HepG2 (cell line): ENCODE results near the gene WNT2. TPM values are rescaled to one million over a fixed set of nuclear protein-coding genes. Genes with fewer than 3 reads are reported as not detected.

ENCODE experiments used
- ATAC-seq: fragments of 200-7000 bp; cut with Tn5 transposase; 3 replicates; pipeline ENCODE4 v1.9.1; 2020; ENCODE audit warnings: mild to moderate bottlenecking, moderate library complexity
- BruUV-seq: library from RNA; stranded (reverse); fragments of 400-500 nt; replicated peaks from 2 replicates; lab custom pipeline; 2021; lab: Mats Ljungman, UMichigan
- CTCF ChIA-PET: fragments of 300-600 bp; formaldehyde crosslinking; extraction: SDS; loops from one replicate; lab custom pipeline; 2021; ENCODE audit warnings: low total read pairs, inconsistent platforms, low intra/inter-chr PET ratio; lab: Yijun Ruan, JAX
- POLR2A ChIA-PET: fragments of 350-600 bp; sonication (Branson Sonifier 250); formaldehyde crosslinking; loops from one replicate; lab custom pipeline; 2020; ENCODE audit warnings: antibody characterized with exemption, inconsistent platforms; lab: Yijun Ruan, JAX
- DNase-seq: peaks from one replicate; pipeline ENCODE4 v3.0.0-alpha.2; 2015; ENCODE audit warnings: low spot score
- FAIRE-seq: peaks from 3 replicates; lab custom pipeline; 2011; peaks lifted over from hg19 to GRCh38; lab: Jason Lieb, UNC
- H2AFZ ChIP-seq: one replicate; pipeline ENCODE4 v1.6.1; 2011; ENCODE audit warnings: low read length, inconsistent platforms
- H3K27ac ChIP-seq: fragments of 300-600 bp; 3 replicates; pipeline ENCODE4 v1.8.0; 2011; ENCODE audit warnings: mixed run types, mild to moderate bottlenecking, mixed read lengths, low read length, inconsistent platforms; ENCODE audit not compliant: insufficient read depth; ENCODE audit errors: extremely low read length
- H3K27me3 ChIP-seq, 2 experiments: fragments of 200-600 bp in 1 of 2; 2 replicates in 1 of 2; 3 replicates in 1 of 2; pipeline versions ENCODE4 v1.6.0 to v1.8.0; 2011; ENCODE audit warnings: low read length in 2 of 2, mild to moderate bottlenecking in 2 of 2, moderate library complexity in 2 of 2, inconsistent platforms in 1 of 2; ENCODE audit not compliant: insufficient read depth in 2 of 2, control insufficient read depth in 1 of 2
- H3K36me3 ChIP-seq, 2 experiments: fragments of 200-600 bp in 1 of 2; replicated peaks in 1 of 2; 2 replicates in 1 of 2; 3 replicates in 1 of 2; pipeline versions ENCODE4 v1.5.1 to v1.8.0; 2011; ENCODE audit warnings: low read length in 2 of 2, inconsistent platforms in 1 of 2; ENCODE audit not compliant: insufficient read depth in 2 of 2, control insufficient read depth in 1 of 2
- H3K4me1 ChIP-seq: 2 replicates; pipeline ENCODE4 v1.5.1; 2012; ENCODE audit warnings: low read length, inconsistent platforms; ENCODE audit not compliant: insufficient read depth
- H3K4me2 ChIP-seq: 2 replicates; pipeline ENCODE4 v1.6.0; 2011; ENCODE audit warnings: low read depth, low read length, inconsistent platforms
- H3K4me3 ChIP-seq, 3 experiments: fragments of 200-600 bp in 1 of 3; sonication (generic), shearing (Covaris generic) in 1 of 3; replicated peaks in 1 of 3; 2 replicates each; pipeline ENCODE4 v1.5.1; 2011 to 2016; ENCODE audit warnings: low read length in 3 of 3, inconsistent platforms in 2 of 3, low read depth in 2 of 3, mild to moderate bottlenecking in 2 of 3, control low read depth in 1 of 3, mixed read lengths in 1 of 3; ENCODE audit not compliant: insufficient read depth in 1 of 3
- H3K79me2 ChIP-seq: one replicate; pipeline ENCODE4 v1.6.1; 2011; ENCODE audit warnings: low read length, inconsistent platforms; ENCODE audit not compliant: insufficient read depth
- H3K9ac ChIP-seq: 2 replicates; pipeline ENCODE4 v1.6.0; 2011; ENCODE audit warnings: mild to moderate bottlenecking, low read depth, low read length, inconsistent platforms; ENCODE audit not compliant: insufficient read depth
- H3K9me3 ChIP-seq: 2 replicates; pipeline ENCODE4 v1.5.1; 2012; ENCODE audit warnings: mild to moderate bottlenecking, low read length
- H4K20me1 ChIP-seq: 2 replicates; pipeline ENCODE4 v1.6.0; 2011; ENCODE audit warnings: inconsistent platforms, mild to moderate bottlenecking, low read length, moderate library complexity; ENCODE audit not compliant: insufficient read depth
- BRD4 ChIP-seq: sonication (generic); formaldehyde crosslinking; IDR thresholded peaks from 2 replicates; pipeline ENCODE4 v1.4.0; 2020; ENCODE audit warnings: missing genetic modification reagents
- EZH2 ChIP-seq: conservative IDR thresholded peaks from 2 replicates; pipeline ENCODE4 v1.6.1; 2012; ENCODE audit warnings: mild to moderate bottlenecking, low read depth, low read length, moderate library complexity
- HMGXB3 ChIP-seq: sonication (generic); formaldehyde crosslinking; IDR thresholded peaks from 2 replicates; pipeline ENCODE4 v1.4.0; 2020; ENCODE audit warnings: missing genetic modification reagents, borderline replicate concordance
- KMT2A ChIP-seq: sonication (generic); formaldehyde crosslinking; IDR thresholded peaks from 2 replicates; pipeline ENCODE4 v1.4.0; 2020; ENCODE audit warnings: missing genetic modification reagents
- NCOR1 ChIP-seq: fragments of 200-600 bp; sonication (generic); IDR thresholded peaks from 2 replicates; pipeline ENCODE4 v1.7.0; 2017; ENCODE audit warnings: antibody characterized with exemption, low read length, borderline replicate concordance
- PRDM15 ChIP-seq: sonication (generic); formaldehyde crosslinking; IDR thresholded peaks from 2 replicates; pipeline ENCODE4 v1.4.0; 2020; ENCODE audit warnings: missing genetic modification reagents
- ZBTB7A ChIP-seq: sonication (generic); formaldehyde crosslinking; IDR thresholded peaks from 2 replicates; pipeline ENCODE4 v1.8.0; 2022; ENCODE audit warnings: mild to moderate bottlenecking, missing genetic modification reagents
- ZNF263 ChIP-seq: sonication (generic); formaldehyde crosslinking; IDR thresholded peaks from 2 replicates; pipeline ENCODE4 v1.4.0; 2020; ENCODE audit warnings: missing genetic modification reagents
- ZNF432 ChIP-seq: sonication (generic); formaldehyde crosslinking; IDR thresholded peaks from 2 replicates; pipeline ENCODE4 v1.5.0; 2020; ENCODE audit warnings: missing genetic modification reagents, mild to moderate bottlenecking, borderline replicate concordance
- ZNF543 ChIP-seq: sonication (generic); formaldehyde crosslinking; IDR thresholded peaks from 2 replicates; pipeline ENCODE4 v1.4.0; 2020; ENCODE audit warnings: mild to moderate bottlenecking, missing genetic modification reagents
- ZNF572 ChIP-seq: sonication (generic); formaldehyde crosslinking; IDR thresholded peaks from 2 replicates; pipeline ENCODE4 v1.5.1; 2020; ENCODE audit warnings: mild to moderate bottlenecking, missing genetic modification reagents
- ZNF781 ChIP-seq: sonication (generic); formaldehyde crosslinking; IDR thresholded peaks from 2 replicates; pipeline ENCODE4 v1.5.1; 2020; ENCODE audit warnings: borderline replicate concordance, mild to moderate bottlenecking, missing genetic modification reagents; ENCODE audit errors: not compliant biosample characterization
- ZSCAN12 ChIP-seq: sonication (generic); formaldehyde crosslinking; IDR thresholded peaks from 2 replicates; pipeline ENCODE4 v1.9.0; 2021; ENCODE audit warnings: mild to moderate bottlenecking, missing genetic modification reagents
- WGBS: methylation state at CpG from one replicate; pipeline ENCODE4 v1.1.6; 2017; ENCODE audit warnings: low lambda C conversion rate; 5-methylcytosine and 5-hydroxymethylcytosine counted together
- in situ Hi-C: cut with HindIII; loops from 2 replicates; pipeline ENCODE4 v1.10.0; 2017; ENCODE audit warnings: low pct_unique_long_range_greater_than_20kb; ENCODE audit not compliant: extremely low pct_ligation_motif_present
- intact Hi-C: fragments of 100-400 bp; cut with micrococcal nuclease; formaldehyde crosslinking; loops from one replicate; pipeline ENCODE4 v1.10.0; 2022; ENCODE audit not compliant: unreplicated experiment
- polyA plus RNA-seq, 8 experiments: library from polyadenylated mRNA; depleted of rRNA in 3 of 8; stranded (reverse) in 7 of 8; unstranded in 1 of 8; fragments of >200 nt; fragmentation: Illumina TruSeq in 4 of 8; extraction: Trizol in 4 of 8; gene quantifications; 2 replicates each; pipeline versions ENCODE4 v1.2.1 to v1.2.3, GENCODE V29; 2011 to 2016; ENCODE audit warnings: low read depth in 4 of 8, missing spikeins in 1 of 8, mixed read lengths in 1 of 8; ENCODE audit not compliant: insufficient read depth in 1 of 8
- total RNA-seq, 5 experiments: library from RNA; depleted of rRNA; stranded (reverse); fragments of >200 nt; fragmentation: Illumina TruSeq; extraction: Trizol; gene quantifications; 2 replicates each; pipeline ENCODE4 v1.2.3, GENCODE V29; 2016; ENCODE audit warnings: low read depth in 1 of 5

The WNT2 gene
- total and polyA plus RNA-seq, 2 of the 13 experiments (the other 11 are each of a cell fraction or from before 2014, with no cell fraction given): not detected

GRCh38 chr7:117273325-117273724, 49.5 kb downstream of the WNT2 start (continued):
- no peak for TF ChIP-seq ZNF781 (CRISPR knock-in tag)
- no peak for TF ChIP-seq ZNF432 (CRISPR knock-in tag)
- no peak for TF ChIP-seq PRDM15 (CRISPR knock-in tag)
- TF ChIP-seq NCOR1: no peak

GRCh38 chr7:117272017-117272759, 50.7 kb downstream of the WNT2 start:
- Histone ChIP-seq H3K4me2 (no peak overlapping the region), H3K27ac (no peak overlapping the region), H3K4me1 (no peaks in the 10 kb centered on the region), H3K9ac (no peak overlapping the region), H4K20me1 (no peaks in the 10 kb centered on the region), H2AFZ (no peak overlapping the region), H3K36me3 (no peaks in the 10 kb centered on the region), H3K4me3 (no peak overlapping the region), H3K9me3 (no peaks in the 10 kb centered on the region), H3K27me3 (peaks cover 0 to 52% of the 10 kb centered on the region in 2 experiments; a peak in 4 of 5 replicates), H3K79me2 (no peaks in the 10 kb centered on the region)
- in situ Hi-C loops: no loop called here
- 27% methylated on average over 2 of the region's 2 CpGs for WGBS
- ATAC-seq (no peak), DNase-seq (no peak), FAIRE-seq (no peak)
- BruUV-seq: no TSS peak
- intact Hi-C loops: no loop called here
- ChIA-PET CTCF (no interaction called here), POLR2A (no interaction called here)
- TF ChIP-seq ZNF263 (CRISPR knock-in tag): no peak
- TF ChIP-seq HMGXB3 (CRISPR knock-in tag): no peak
- TF ChIP-seq ZNF572 (CRISPR knock-in tag): no peak
- TF ChIP-seq ZBTB7A (CRISPR knock-in tag): no peak
- TF ChIP-seq ZSCAN12: no peak
- TF ChIP-seq BRD4 (CRISPR knock-in tag): no peak
- TF ChIP-seq EZH2: no peak
- no peak for TF ChIP-seq KMT2A (CRISPR knock-in tag)
- TF ChIP-seq ZNF543: no peak
